Heart left ventricle (tissue), 13 donors: ENCODE results near the gene RESP18.

ENCODE experiments used
- CTCF ChIP-seq, 12 donors: fragments of 200-600 bp; sonication (generic) in 4 of 12; IDR thresholded peaks; one replicate each; pipeline versions ENCODE4 v1.5.0 to v1.8.0; 2018 to 2022; ENCODE audit warnings: antibody characterized with exemption in 12 of 12, mild to moderate bottlenecking in 5 of 12
- POLR2A ChIP-seq, 2 donors: fragments of 450-650 bp; IDR thresholded peaks; one replicate each; pipeline ENCODE4 v1.6.1; 2017; ENCODE audit warnings: antibody characterized with exemption in 2 of 2, mild to moderate bottlenecking in 2 of 2, moderate library complexity in 2 of 2
- donor health status: ischemic (EF 13 %, LVEDD 7.1; RV severe dilation, severe dysfunction).
- donor health status: DM: no; HTN: yes; CAD: no.
- donor health status: DM: no; HTN: no; CAD: no.
- donor health status: ischemic (EF 25% LVEDD 6.9; RV normal size, moderate dysfunction).
- donor health status: ischemic (EF 25% LVEDD 5.7; RV mildly dilated, moderate dysfunction).
- donor health status: ischemic (EF 35%, LVEDD 5.7; RV mildly dilated, moderate dysfunction).
- donor health status: nonischemic (EF 11% LVEDD 7.7; RV severe dilation, severe dysfunction).
- donor health status: DM: yes; HTN: yes; CAD: no.
- donor health status: PGD.
- donor health status: ischemic (EF 29% LVEDD 5.4; RV normal size, mild dysfunction).
- donor health status: nonischemic (EF 23%, LVEDD 6.1; RV moderate dilation, normal function).

DNA sequence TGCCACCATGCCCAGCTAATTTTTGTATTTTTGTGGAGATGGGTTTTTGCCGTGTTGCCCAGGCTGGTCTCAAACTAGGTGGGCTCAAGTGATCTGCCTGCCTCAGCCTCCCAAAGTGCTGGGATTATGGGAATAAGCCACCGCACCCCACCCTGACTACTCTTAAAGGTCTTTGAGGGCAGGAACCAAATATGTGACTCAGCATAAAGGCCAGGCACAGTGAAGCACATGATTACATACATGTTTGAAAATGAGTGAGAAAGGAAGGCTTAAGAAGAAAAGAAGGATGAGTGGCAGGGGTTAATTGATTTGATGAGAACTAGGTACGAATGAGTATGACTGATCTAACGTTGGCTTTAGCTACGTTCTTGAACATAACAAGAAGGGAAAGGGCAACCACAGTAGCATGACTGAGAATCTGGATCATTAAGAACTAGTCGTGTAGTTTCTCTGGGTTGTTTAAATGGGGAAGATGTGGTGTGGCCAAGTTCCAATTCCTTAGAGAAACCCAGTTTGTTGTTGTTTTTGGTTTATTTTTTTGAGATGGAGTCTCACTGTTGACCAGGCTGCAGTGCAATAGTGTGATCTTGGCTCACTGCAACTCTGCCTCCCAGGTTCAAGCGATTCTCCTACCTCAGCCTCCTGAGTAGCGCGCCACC lies 6.8 kb downstream of the RESP18 start:
- TF ChIP-seq CTCF (IDR thresholded peaks at IDR 0.05) (no peak), POLR2A (IDR thresholded peaks at IDR 0.05) (no peak)
